ENCODE data around the gene CFAP77. TPM values are rescaled to one million over a fixed set of nuclear protein-coding genes. Genes with fewer than 3 reads are reported as not detected.

CFAP77 gene
- total and polyA plus RNA-seq, 9 donors: 0.11 to 13.8 (median 0.47) TPM; not detected in 4

DNA sequence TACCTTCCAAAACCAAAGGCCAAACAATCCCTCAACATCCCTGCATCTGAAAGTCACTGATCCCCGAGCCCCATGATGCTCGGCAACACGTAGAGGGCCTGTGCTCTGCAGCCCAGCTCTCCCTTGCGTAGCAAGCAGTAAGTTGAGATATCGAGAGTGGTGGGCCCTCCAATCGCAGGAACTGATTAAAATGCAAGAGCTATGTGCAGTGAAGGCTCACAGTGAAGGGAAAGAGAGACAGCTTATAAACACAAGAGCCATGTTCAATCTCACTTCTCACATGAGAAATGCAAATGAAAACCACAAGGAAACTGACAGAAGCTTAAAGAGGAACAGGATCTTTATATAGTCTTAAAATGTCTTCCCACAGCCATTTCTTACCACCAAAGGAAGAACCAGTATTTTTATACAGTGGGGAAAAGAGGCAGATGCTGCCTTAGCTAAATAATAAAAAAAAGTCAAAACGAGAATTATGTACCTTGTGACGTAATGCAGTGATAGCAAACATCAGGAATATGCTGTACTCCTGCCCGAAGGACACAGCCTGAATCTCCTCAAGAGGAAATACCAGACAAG lies 28.0 kb upstream of the CFAP77 start:
- no peaks in the 10 kb centered on the region for H3K36me3 ChIP-seq
- H3K4me3 ChIP-seq: no peak overlapping the region
- no peaks in the 10 kb centered on the region for H3K27me3 ChIP-seq
- H3K9me3 ChIP-seq: no peaks in the 10 kb centered on the region
- no peak overlapping the region for H3K27ac ChIP-seq
- 89 to 93% (median 90%) methylated on average over 9 of the region's 9 CpGs for WGBS, 3 donors
- intact Hi-C loops (cut with DNase I): no loop called here
- no peaks in the 10 kb centered on the region for H3K4me1 ChIP-seq (ENCODE audit: insufficient read depth)
- TF ChIP-seq, protein P1, sequence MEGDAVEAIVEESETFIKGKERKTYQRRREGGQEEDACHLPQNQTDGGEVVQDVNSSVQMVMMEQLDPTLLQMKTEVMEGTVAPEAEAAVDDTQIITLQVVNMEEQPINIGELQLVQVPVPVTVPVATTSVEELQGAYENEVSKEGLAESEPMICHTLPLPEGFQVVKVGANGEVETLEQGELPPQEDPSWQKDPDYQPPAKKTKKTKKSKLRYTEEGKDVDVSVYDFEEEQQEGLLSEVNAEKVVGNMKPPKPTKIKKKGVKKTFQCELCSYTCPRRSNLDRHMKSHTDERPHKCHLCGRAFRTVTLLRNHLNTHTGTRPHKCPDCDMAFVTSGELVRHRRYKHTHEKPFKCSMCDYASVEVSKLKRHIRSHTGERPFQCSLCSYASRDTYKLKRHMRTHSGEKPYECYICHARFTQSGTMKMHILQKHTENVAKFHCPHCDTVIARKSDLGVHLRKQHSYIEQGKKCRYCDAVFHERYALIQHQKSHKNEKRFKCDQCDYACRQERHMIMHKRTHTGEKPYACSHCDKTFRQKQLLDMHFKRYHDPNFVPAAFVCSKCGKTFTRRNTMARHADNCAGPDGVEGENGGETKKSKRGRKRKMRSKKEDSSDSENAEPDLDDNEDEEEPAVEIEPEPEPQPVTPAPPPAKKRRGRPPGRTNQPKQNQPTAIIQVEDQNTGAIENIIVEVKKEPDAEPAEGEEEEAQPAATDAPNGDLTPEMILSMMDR (IDR thresholded peaks at IDR 0.05): no peak
- TF ChIP-seq POLR2A (IDR thresholded peaks at IDR 0.05): no peak
- TF ChIP-seq EP300 (IDR thresholded peaks at IDR 0.05): no peak
- no peak for DNase-seq

DNA sequence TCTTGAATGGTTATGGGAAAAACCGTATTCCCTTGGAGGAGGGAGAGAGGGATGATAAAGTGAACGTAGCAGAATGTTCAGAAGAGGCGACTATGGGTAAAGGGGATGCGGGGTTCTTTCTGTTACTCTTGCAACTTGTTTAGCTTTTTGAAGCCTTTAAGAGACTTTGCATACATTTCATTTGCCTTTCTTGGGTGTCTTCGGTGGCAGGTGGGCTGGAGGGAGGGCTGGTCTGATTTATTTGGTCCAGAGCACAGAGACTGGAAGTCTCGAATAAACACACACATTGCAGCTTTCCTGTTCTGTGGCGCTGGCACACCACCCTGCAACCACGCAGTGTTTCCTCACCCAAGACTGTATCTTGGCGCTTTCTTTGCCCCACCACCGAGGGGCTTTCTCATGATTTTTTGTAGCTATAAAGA lies 26.5 kb upstream of the CFAP77 start:
- Histone ChIP-seq H3K27me3 (no peaks in the 10 kb centered on the region), H3K36me3 (no peaks in the 10 kb centered on the region)

DNA sequence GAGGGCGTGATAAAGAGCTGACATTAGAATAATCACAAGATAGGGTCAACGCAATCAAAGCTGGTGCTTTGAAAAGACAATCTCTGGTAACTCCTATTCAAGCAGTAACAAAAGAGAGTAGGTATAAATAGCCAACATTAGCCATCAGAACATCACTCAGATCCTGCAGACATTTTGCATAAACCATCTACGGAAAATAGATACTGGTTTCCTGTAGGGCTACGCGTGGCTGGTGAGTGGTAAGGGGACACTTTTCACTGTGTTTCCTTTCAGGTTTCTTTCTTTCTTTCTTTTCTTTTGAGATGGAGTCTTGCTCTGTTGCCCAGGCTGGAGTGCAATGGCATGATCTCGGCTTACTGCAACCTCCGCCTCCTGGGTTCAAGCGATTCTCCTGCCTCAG lies 25.6 kb upstream of the CFAP77 start:
- no peaks in the 10 kb centered on the region for H3K9me3 ChIP-seq
- no peak for DNase-seq
- H3K4me1 ChIP-seq (ENCODE audit: insufficient read depth): no peaks in the 10 kb centered on the region
- WGBS, 3 donors: 91 to 94% (median 93%) methylated on average over 8 of the region's 8 CpGs
- H3K4me3 ChIP-seq: no peak overlapping the region
- no peak for TF ChIP-seq EP300 (IDR thresholded peaks at IDR 0.05)
- TF ChIP-seq, protein P1 (IDR thresholded peaks at IDR 0.05): no peak
- no peak for TF ChIP-seq POLR2A (IDR thresholded peaks at IDR 0.05)
- no peaks in the 10 kb centered on the region for H3K36me3 ChIP-seq
- no peak overlapping the region for H3K27ac ChIP-seq
- intact Hi-C loops (cut with DNase I): no loop called here
- H3K27me3 ChIP-seq: no peaks in the 10 kb centered on the region

More for the DNA sequence above, 26.5 kb upstream of the CFAP77 start:
- H3K4me1 ChIP-seq (ENCODE audit: insufficient read depth): no peaks in the 10 kb centered on the region
- no peak overlapping the region for H3K4me3 ChIP-seq
- no peak for DNase-seq
- no peak for TF ChIP-seq POLR2A (IDR thresholded peaks at IDR 0.05)
- TF ChIP-seq, protein P1 (IDR thresholded peaks at IDR 0.05): no peak
- no peak for TF ChIP-seq EP300 (IDR thresholded peaks at IDR 0.05)
- WGBS, 3 donors: 87 to 92% (median 90%) methylated on average over 10 of the region's 10 CpGs
- intact Hi-C loops (cut with DNase I): no loop called here
- H3K9me3 ChIP-seq: no peaks in the 10 kb centered on the region
- H3K27ac ChIP-seq: no peak overlapping the region

DNA sequence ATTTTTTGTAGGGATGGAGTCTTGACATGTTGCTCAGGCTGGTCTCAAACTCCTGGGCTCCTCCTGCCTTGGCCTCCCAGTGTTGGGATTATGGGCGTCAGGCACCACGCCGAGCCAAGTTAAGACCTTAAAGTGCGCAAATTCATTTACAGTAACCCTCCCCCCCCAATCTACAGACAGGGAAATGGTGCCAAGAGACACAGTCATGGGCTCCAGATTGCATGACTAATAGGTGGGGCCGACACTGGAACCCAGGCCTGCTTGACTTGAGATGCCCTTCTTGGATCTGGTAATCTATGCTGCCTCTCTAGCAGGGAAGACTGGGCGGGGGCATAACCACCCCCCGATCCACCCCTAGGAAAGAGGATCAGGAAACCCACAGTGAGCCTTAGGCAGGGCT lies 22.9 kb upstream of the CFAP77 start:
- TF ChIP-seq, protein P1 (IDR thresholded peaks at IDR 0.05): no peak
- TF ChIP-seq EP300 (IDR thresholded peaks at IDR 0.05) (no peak), POLR2A (IDR thresholded peaks at IDR 0.05) (no peak)
- DNase-seq: no peak
- H3K4me3 ChIP-seq: no peak overlapping the region
- WGBS, 3 donors: 91 to 95% (median 94%) methylated on average over 7 of the region's 7 CpGs
- no peaks in the 10 kb centered on the region for H3K27me3 ChIP-seq
- H3K36me3 ChIP-seq: no peaks in the 10 kb centered on the region
- H3K9me3 ChIP-seq: no peaks in the 10 kb centered on the region
- H3K27ac ChIP-seq: no peak overlapping the region
- intact Hi-C loops (cut with DNase I): no loop called here
- no peaks in the 10 kb centered on the region for H3K4me1 ChIP-seq (ENCODE audit: insufficient read depth)
